ENCODE results near the gene RASGRP2. TPM values are rescaled to one million over a fixed set of nuclear protein-coding genes. Genes with fewer than 3 reads are reported as not detected.

RASGRP2 gene
- total RNA-seq, 1 experiment from 2014 or later = not detected

GRCh38 chr11:64751580-64751979 is 7.6 kb upstream of the RASGRP2 start:
- ATAC-seq (no peak), DNase-seq (no peak)
- Histone ChIP-seq H3K79me2 (ENCODE audit: low read length) (no peaks in the 10 kb centered on the region), H3K4me3 (ENCODE audit: low read length) (no peak overlapping the region), H3K9ac (ENCODE audit: low read length) (no peak overlapping the region), H3K27me3 (ENCODE audit: low read length) (no peaks in the 10 kb centered on the region), H3K4me2 (ENCODE audit: low read length) (no peak overlapping the region), H4K20me1 (ENCODE audit: low read length) (no peaks in the 10 kb centered on the region), H3F3A (ENCODE audit: low read length, unreplicated experiment) (no peaks in the 10 kb centered on the region), H3K27ac (ENCODE audit: low read length) (no peak overlapping the region), H3K36me3 (ENCODE audit: low read depth, low read length) (no peaks in the 10 kb centered on the region), H3K9me3 (ENCODE audit: low read length) (no peaks in the 10 kb centered on the region), H2AFZ (ENCODE audit: low read length) (no peak overlapping the region), H3K4me1 (ENCODE audit: insufficient read depth, low read length) (no peaks in the 10 kb centered on the region), H3K9me2 (replicated peaks; ENCODE audit: low read length) (no peaks in the 10 kb centered on the region)
- CTCF ChIA-PET = no interaction called here
- intact Hi-C loops (cut with micrococcal nuclease) = no loop called here
- POLR2A ChIA-PET (ENCODE audit: unreplicated experiment) = no interaction called here
- BruUV-seq (replicated peaks) = no TSS peak
- TF ChIP-seq CTCF (conservative IDR thresholded peaks at IDR 0.05; ENCODE audit: low read depth, low read length) (no peak), EZH2phosphoT487 (IDR thresholded peaks at IDR 0.05; ENCODE audit: borderline replicate concordance, low read length) (no peak), EZH2 (IDR thresholded peaks at IDR 0.05; ENCODE audit: low read length, unreplicated experiment) (no peak)

- POLR2A ChIA-PET (ENCODE audit: unreplicated experiment) = no interaction called here
- Histone ChIP-seq H3F3A (ENCODE audit: low read length, unreplicated experiment) (no peaks in the 10 kb centered on the region), H3K36me3 (ENCODE audit: low read depth, low read length) (no peaks in the 10 kb centered on the region), H3K4me1 (ENCODE audit: insufficient read depth, low read length) (no peaks in the 10 kb centered on the region), H3K79me2 (ENCODE audit: low read length) (no peaks in the 10 kb centered on the region), H3K4me3 (ENCODE audit: low read length) (no peak overlapping the region), H3K27me3 (ENCODE audit: low read length) (no peaks in the 10 kb centered on the region), H3K9me3 (ENCODE audit: low read length) (no peaks in the 10 kb centered on the region), H3K9ac (ENCODE audit: low read length) (no peak overlapping the region), H4K20me1 (ENCODE audit: low read length) (no peaks in the 10 kb centered on the region), H3K4me2 (ENCODE audit: low read length) (no peak overlapping the region), H3K27ac (ENCODE audit: low read length) (no peak overlapping the region), H2AFZ (ENCODE audit: low read length) (no peak overlapping the region), H3K9me2 (replicated peaks; ENCODE audit: low read length) (no peaks in the 10 kb centered on the region)
- CTCF ChIA-PET = no interaction called here
- TF ChIP-seq EZH2phosphoT487 (IDR thresholded peaks at IDR 0.05; ENCODE audit: borderline replicate concordance, low read length) (no peak), EZH2 (IDR thresholded peaks at IDR 0.05; ENCODE audit: low read length, unreplicated experiment) (no peak), CTCF (conservative IDR thresholded peaks at IDR 0.05; ENCODE audit: low read depth, low read length) (no peak)
- intact Hi-C loops (cut with micrococcal nuclease) = no loop called here
- DNase-seq (no peak), ATAC-seq (no peak)
- BruUV-seq (replicated peaks) = no TSS peak
These were observed 7.2 kb upstream of the RASGRP2 start for GRCh38 chr11:64751136-64751535.

- Histone ChIP-seq H3K27ac (ENCODE audit: low read length) (no peak overlapping the region), H3K79me2 (ENCODE audit: low read length) (no peaks in the 10 kb centered on the region), H3K9me2 (replicated peaks; ENCODE audit: low read length) (no peaks in the 10 kb centered on the region), H3K4me3 (ENCODE audit: low read length) (no peak overlapping the region), H4K20me1 (ENCODE audit: low read length) (no peaks in the 10 kb centered on the region), H3K4me2 (ENCODE audit: low read length) (no peak overlapping the region), H3F3A (ENCODE audit: low read length, unreplicated experiment) (no peaks in the 10 kb centered on the region), H3K9me3 (ENCODE audit: low read length) (no peaks in the 10 kb centered on the region), H3K27me3 (ENCODE audit: low read length) (peaks cover 3% of the 10 kb centered on the region), H3K9ac (ENCODE audit: low read length) (no peak overlapping the region), H3K4me1 (ENCODE audit: insufficient read depth, low read length) (no peaks in the 10 kb centered on the region), H2AFZ (ENCODE audit: low read length) (no peak overlapping the region), H3K36me3 (ENCODE audit: low read depth, low read length) (no peaks in the 10 kb centered on the region)
- ATAC-seq (no peak), DNase-seq (no peak)
- TF ChIP-seq CTCF (conservative IDR thresholded peaks at IDR 0.05; ENCODE audit: low read depth, low read length) (0 out of 2 replicates have a peak, but pooled peaks have one; percentile 23), EZH2phosphoT487 (IDR thresholded peaks at IDR 0.05; ENCODE audit: borderline replicate concordance, low read length) (no peak)
- no TSS peak for BruUV-seq (replicated peaks)
- intact Hi-C loops (cut with micrococcal nuclease) = no loop called here
- POLR2A ChIA-PET (ENCODE audit: unreplicated experiment) = no interaction called here
- CTCF ChIA-PET = no interaction called here
These were observed 6.6 kb upstream of the RASGRP2 start for GRCh38 chr11:64750361-64751054.

Measured in PC-3 (cell line).